K562 (cell line): ENCODE measurements around the gene PDZK1IP1. TPM values are rescaled to one million over a fixed set of nuclear protein-coding genes. Genes with fewer than 3 reads are reported as not detected.

Experiments used
- BHLHE40 ChIP-seq: IDR thresholded peaks from 2 replicates; pipeline ENCODE4 v1.6.1; 2011; ENCODE audit warnings: low read length, improper control_type of control experiment
- CAMTA2 ChIP-seq: fragments of 250-450 bp; sonication (Bioruptor Pico); conservative IDR thresholded peaks from 2 replicates; pipeline ENCODE4 v1.5.1; 2022
- CBFA2T3 ChIP-seq: fragments of 450-650 bp; IDR thresholded peaks from 2 replicates; pipeline ENCODE4 v1.6.1; 2017
- ELF2 ChIP-seq: fragments of 250-450 bp; sonication (Bioruptor Pico); IDR thresholded peaks from 2 replicates; pipeline ENCODE4 v1.5.0; 2021; ENCODE audit warnings: mild to moderate bottlenecking
- FOXA3 ChIP-seq, 2 experiments: fragments of 450-650 bp in 1 of 2; sonication (generic) in 1 of 2; formaldehyde crosslinking; IDR thresholded peaks in 1 of 2; conservative IDR thresholded peaks in 1 of 2; 2 replicates each; pipeline versions ENCODE4 v1.4.0 to v1.8.0; 2020 to 2022; ENCODE audit warnings: mild to moderate bottlenecking in 2 of 2, missing genetic modification reagents in 1 of 2
- FOXK1 ChIP-seq: sonication (generic); formaldehyde crosslinking; IDR thresholded peaks from 2 replicates; pipeline ENCODE4 v1.8.0; 2022; ENCODE audit warnings: missing genetic modification reagents, mild to moderate bottlenecking, borderline replicate concordance
- HDAC8 ChIP-seq: fragments of 450-650 bp; IDR thresholded peaks from 2 replicates; pipeline ENCODE4 v1.6.1; 2016; ENCODE audit warnings: mild to moderate bottlenecking, missing genetic modification characterization, moderate library complexity, missing compliant biosample characterization
- HDGF ChIP-seq: fragments of 450-650 bp; IDR thresholded peaks from 2 replicates; pipeline ENCODE4 v1.6.1; 2016
- HIVEP1 ChIP-seq: fragments of 250-450 bp; sonication (Bioruptor Pico); IDR thresholded peaks from 2 replicates; pipeline ENCODE4 v1.4.0; 2020; ENCODE audit warnings: mild to moderate bottlenecking
- HMG20A ChIP-seq: fragments of 450-650 bp; formaldehyde crosslinking; conservative IDR thresholded peaks from 2 replicates; pipeline ENCODE4 v1.4.0; 2020; ENCODE audit warnings: mild to moderate bottlenecking, mixed read lengths
- KDM4B ChIP-seq, 2 experiments: fragments of 450-650 bp in 1 of 2; sonication (generic) in 1 of 2; IDR thresholded peaks; 2 replicates each; pipeline ENCODE4 v1.6.1; 2016 to 2017; ENCODE audit warnings: borderline replicate concordance in 2 of 2, antibody characterized with exemption in 1 of 2, low read depth in 1 of 2, mild to moderate bottlenecking in 1 of 2
- NFE2 ChIP-seq: IDR thresholded peaks from 2 replicates; pipeline ENCODE4 v1.6.1; 2014; ENCODE audit warnings: antibody characterized with exemption, low read depth
- NR4A1 ChIP-seq, 2 experiments: fragments of 250-450 bp in 1 of 2; fragments of 450-650 bp in 1 of 2; sonication (Bioruptor Pico) in 1 of 2; IDR thresholded peaks; 2 replicates each; pipeline versions ENCODE4 v1.4.0 to v1.6.1; 2016 to 2020; ENCODE audit warnings: mild to moderate bottlenecking in 2 of 2, missing compliant biosample characterization in 1 of 2, missing genetic modification characterization in 1 of 2, moderate library complexity in 1 of 2
- PHB ChIP-seq: fragments of 250-450 bp; sonication (Bioruptor Pico); IDR thresholded peaks from 2 replicates; pipeline ENCODE4 v1.5.0; 2021
- PHTF2 ChIP-seq: fragments of 250-450 bp; sonication (Bioruptor Pico); IDR thresholded peaks from 2 replicates; pipeline ENCODE4 v1.5.0; 2021; ENCODE audit warnings: mild to moderate bottlenecking
- RBM15 ChIP-seq: fragments of 200-400 bp; formaldehyde crosslinking; IDR thresholded peaks from 2 replicates; pipeline ENCODE4 v1.6.1; 2018; ENCODE audit warnings: mild to moderate bottlenecking, low read length, moderate library complexity; ENCODE audit not compliant: insufficient read depth
- SETDB1 ChIP-seq: IDR thresholded peaks from one replicate; pipeline ENCODE4 v1.6.1; 2012; ENCODE audit warnings: low read length, control low read depth, inconsistent platforms
- SREBF1 ChIP-seq: fragments of 150-350 bp; IDR thresholded peaks from 2 replicates; pipeline ENCODE4 v1.6.1; 2014; ENCODE audit warnings: antibody characterized with exemption, low read depth, low read length, borderline replicate concordance
- SUPT5H ChIP-seq: fragments of 450-650 bp; IDR thresholded peaks from 2 replicates; pipeline ENCODE4 v1.6.1; 2016
- TCF7L2 ChIP-seq: fragments of 150-350 bp; IDR thresholded peaks from 2 replicates; pipeline ENCODE4 v1.6.1; 2016; ENCODE audit warnings: low read depth, mild to moderate bottlenecking, low read length, moderate library complexity
- ZNF140 ChIP-seq: fragments of 250-450 bp; sonication (Bioruptor Pico); IDR thresholded peaks from 2 replicates; pipeline ENCODE4 v1.8.0; 2021; ENCODE audit warnings: moderate library complexity, mild to moderate bottlenecking, inconsistent platforms
- ZNF239 ChIP-seq: fragments of 250-450 bp; sonication (Bioruptor Pico); IDR thresholded peaks from 2 replicates; pipeline ENCODE4 v1.4.0; 2020; ENCODE audit warnings: mild to moderate bottlenecking
- polyA plus RNA-seq, 8 experiments: library from polyadenylated mRNA; depleted of rRNA in 4 of 8; stranded (reverse) in 5 of 8; unstranded in 3 of 8; fragments of >200 nt; fragmentation: Nextera tagmentation in 2 of 8; fragmentation: Illumina TruSeq in 1 of 8; extraction: Ambion mirVana in 2 of 8; extraction: Trizol in 1 of 8; gene quantifications; 2 replicates each; pipeline versions ENCODE4 v1.2.1 to v1.2.3, GENCODE V29; 2011 to 2014; ENCODE audit warnings: inconsistent platforms in 1 of 8, missing spikeins in 1 of 8
- total RNA-seq, 7 experiments: library from RNA; depleted of rRNA in 6 of 7; stranded (reverse); fragments of >200 nt in 6 of 7; fragmentation: Illumina TruSeq in 2 of 7; extraction: Trizol in 2 of 7; gene quantifications; 2 replicates each; pipeline versions ENCODE4 v1.2.1 to v1.2.3, GENCODE V29; 2011 to 2021; ENCODE audit warnings: low replicate concordance in 1 of 7
- TF ChIP-seq, protein P1 (sequence below): fragments of 450-650 bp; IDR thresholded peaks from 2 replicates; pipeline ENCODE4 v1.6.1; 2016
- TF ChIP-seq, protein P2 (sequence below): fragments of 450-650 bp; formaldehyde crosslinking; IDR thresholded peaks from 2 replicates; pipeline ENCODE4 v1.4.0; 2022; ENCODE audit warnings: missing genetic modification characterization
- TF ChIP-seq, protein P3 (sequence below): fragments of 250-450 bp; sonication (Bioruptor Pico); IDR thresholded peaks from 2 replicates; pipeline ENCODE4 v1.8.0; 2022; ENCODE audit warnings: moderate library complexity, mild to moderate bottlenecking, inconsistent platforms
- TF ChIP-seq, protein P4 (sequence below): fragments of 250-450 bp; sonication (Bioruptor Pico); IDR thresholded peaks from 2 replicates; pipeline ENCODE4 v1.5.0; 2020; ENCODE audit warnings: mild to moderate bottlenecking

The PDZK1IP1 gene
- total and polyA plus RNA-seq, 9 of the 15 experiments (the other 6 are each of a cell fraction or from before 2014, with no cell fraction given), result 0.17 to 0.68 (median 0.53) TPM; not detected in 2

DNA sequence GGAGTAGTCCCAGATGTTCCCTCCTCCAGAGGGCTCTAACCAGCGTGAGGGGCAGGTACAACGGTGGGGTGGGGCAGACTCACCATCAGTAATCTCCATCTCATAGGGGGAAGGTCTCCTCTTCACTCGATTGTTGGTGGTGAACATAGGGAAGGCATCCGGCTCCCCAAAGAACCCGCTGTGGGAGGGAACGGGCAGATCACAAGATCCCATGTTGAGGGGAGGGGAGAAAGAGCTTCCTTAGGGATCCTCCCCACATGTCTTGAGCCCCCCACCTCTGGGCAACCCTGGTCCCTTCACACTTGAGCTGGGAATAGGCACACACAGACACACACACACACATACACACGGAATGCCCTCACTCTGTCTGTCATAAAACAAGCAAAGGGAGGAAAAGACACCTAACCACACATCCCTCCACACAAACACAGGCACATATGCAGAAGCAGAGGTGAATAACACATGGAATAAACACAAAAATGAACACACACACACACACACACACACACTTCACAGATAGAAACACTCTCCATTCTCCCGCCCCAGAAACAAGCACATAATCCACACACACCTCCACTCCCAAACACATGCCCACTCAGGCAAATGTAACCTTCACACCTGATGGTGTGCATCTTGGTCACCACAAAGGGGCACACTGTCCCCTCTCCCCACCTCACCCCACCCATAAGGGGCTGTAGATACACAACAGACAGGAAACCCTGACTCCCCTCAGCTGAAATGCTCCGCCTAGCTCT is 34.3 kb upstream of the PDZK1IP1 start (continued):
- TF ChIP-seq SUPT5H (peak; percentile 32; the same call in 1 of the 2 replicates), ELF2 (CRISPR knock-in tag) (no peak), SREBF1 (no peak), NR4A1 (CRISPR knock-in tag; IDR thresholded peaks at IDR 0.05) (no peak), NR4A1 (tag; IDR thresholded peaks at IDR 0.05) (no peak), PHB (CRISPR knock-in tag) (no peak), HDAC8 (tag) (no peak), TCF7L2 (no peak), HDGF (peak; percentile 49; the same call in 1 of the 2 replicates), PHTF2 (CRISPR knock-in tag) (no peak), ZNF140 (no peak), HIVEP1 (CRISPR knock-in tag) (no peak), CBFA2T3 (no peak), SETDB1 (no peak), FOXK1 (CRISPR knock-in tag) (no peak), KDM4B (IDR thresholded peaks at IDR 0.05; ENCODE audit: borderline replicate concordance in 2 of 2, low read depth in 1 of 2) (no peak), ZNF239 (no peak), FOXA3 (CRISPR knock-in tag; conservative IDR thresholded peaks at IDR 0.05 in 1 of 2, IDR thresholded peaks at IDR 0.05 in 1 of 2) (no peak), CAMTA2 (no peak), HMG20A (no peak), NFE2 (no peak), RBM15 (no peak), BHLHE40 (no peak)
- TF ChIP-seq, protein P1, sequence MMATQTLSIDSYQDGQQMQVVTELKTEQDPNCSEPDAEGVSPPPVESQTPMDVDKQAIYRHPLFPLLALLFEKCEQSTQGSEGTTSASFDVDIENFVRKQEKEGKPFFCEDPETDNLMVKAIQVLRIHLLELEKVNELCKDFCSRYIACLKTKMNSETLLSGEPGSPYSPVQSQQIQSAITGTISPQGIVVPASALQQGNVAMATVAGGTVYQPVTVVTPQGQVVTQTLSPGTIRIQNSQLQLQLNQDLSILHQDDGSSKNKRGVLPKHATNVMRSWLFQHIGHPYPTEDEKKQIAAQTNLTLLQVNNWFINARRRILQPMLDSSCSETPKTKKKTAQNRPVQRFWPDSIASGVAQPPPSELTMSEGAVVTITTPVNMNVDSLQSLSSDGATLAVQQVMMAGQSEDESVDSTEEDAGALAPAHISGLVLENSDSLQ, result no peak
- TF ChIP-seq, protein P2, sequence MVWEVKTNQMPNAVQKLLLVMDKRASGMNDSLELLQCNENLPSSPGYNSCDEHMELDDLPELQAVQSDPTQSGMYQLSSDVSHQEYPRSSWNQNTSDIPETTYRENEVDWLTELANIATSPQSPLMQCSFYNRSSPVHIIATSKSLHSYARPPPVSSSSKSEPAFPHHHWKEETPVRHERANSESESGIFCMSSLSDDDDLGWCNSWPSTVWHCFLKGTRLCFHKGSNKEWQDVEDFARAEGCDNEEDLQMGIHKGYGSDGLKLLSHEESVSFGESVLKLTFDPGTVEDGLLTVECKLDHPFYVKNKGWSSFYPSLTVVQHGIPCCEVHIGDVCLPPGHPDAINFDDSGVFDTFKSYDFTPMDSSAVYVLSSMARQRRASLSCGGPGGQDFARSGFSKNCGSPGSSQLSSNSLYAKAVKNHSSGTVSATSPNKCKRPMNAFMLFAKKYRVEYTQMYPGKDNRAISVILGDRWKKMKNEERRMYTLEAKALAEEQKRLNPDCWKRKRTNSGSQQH (CRISPR knock-in tag), result peak; percentile 40; the same call in 1 of the 2 replicates
- TF ChIP-seq, protein P3, sequence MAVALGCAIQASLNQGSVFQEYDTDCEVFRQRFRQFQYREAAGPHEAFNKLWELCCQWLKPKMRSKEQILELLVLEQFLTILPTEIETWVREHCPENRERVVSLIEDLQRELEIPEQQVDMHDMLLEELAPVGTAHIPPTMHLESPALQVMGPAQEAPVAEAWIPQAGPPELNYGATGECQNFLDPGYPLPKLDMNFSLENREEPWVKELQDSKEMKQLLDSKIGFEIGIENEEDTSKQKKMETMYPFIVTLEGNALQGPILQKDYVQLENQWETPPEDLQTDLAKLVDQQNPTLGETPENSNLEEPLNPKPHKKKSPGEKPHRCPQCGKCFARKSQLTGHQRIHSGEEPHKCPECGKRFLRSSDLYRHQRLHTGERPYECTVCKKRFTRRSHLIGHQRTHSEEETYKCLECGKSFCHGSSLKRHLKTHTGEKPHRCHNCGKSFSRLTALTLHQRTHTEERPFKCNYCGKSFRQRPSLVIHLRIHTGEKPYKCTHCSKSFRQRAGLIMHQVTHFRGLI (CRISPR knock-in tag), result no peak
- TF ChIP-seq, protein P4, sequence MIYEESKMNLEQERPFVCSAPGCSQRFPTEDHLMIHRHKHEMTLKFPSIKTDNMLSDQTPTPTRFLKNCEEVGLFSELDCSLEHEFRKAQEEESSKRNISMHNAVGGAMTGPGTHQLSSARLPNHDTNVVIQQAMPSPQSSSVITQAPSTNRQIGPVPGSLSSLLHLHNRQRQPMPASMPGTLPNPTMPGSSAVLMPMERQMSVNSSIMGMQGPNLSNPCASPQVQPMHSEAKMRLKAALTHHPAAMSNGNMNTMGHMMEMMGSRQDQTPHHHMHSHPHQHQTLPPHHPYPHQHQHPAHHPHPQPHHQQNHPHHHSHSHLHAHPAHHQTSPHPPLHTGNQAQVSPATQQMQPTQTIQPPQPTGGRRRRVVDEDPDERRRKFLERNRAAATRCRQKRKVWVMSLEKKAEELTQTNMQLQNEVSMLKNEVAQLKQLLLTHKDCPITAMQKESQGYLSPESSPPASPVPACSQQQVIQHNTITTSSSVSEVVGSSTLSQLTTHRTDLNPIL (CRISPR knock-in tag), result no peak
